ENCODE measurements around the gene PRR12. TPM values are rescaled to one million over a fixed set of nuclear protein-coding genes. Genes with fewer than 3 reads are reported as not detected.

PRR12 gene
- total and polyA plus RNA-seq, 3 donors from 2014 or later, result 15.7 to 33.1 (median 32.8) TPM

GRCh38 chr19:49595819-49596404, 4.9 kb downstream of the PRR12 start:
- Histone ChIP-seq H3K4me3 (no peak overlapping the region), H3K9me3 (no peaks in the 10 kb centered on the region), H3K27me3 (no peaks in the 10 kb centered on the region), H3K4me1 (peaks cover 18% of the 10 kb centered on the region), H3K36me3 (ENCODE audit: low read depth, missing control alignments) (no peaks in the 10 kb centered on the region), H3K27ac (no peak overlapping the region)
- TF ChIP-seq POLR2A (IDR thresholded peaks at IDR 0.05), result no peak
- TF ChIP-seq CTCF (IDR thresholded peaks at IDR 0.05), result no peak
- intact Hi-C loops (cut with DNase I; ENCODE audit: low total_unique reads), result no loop called here
- no peak for DNase-seq
- WGBS, 2 donors, result 87 to 90% methylated on average over 10 to 32 of the region's 32 CpGs

GRCh38 chr19:49596407-49596806, 5.4 kb downstream of the PRR12 start:
- DNase-seq, result no peak
- 88% methylated on average over 15 of the region's 15 CpGs; no CpG with 5 or more reads in 1 of the 2 donors for WGBS, 2 donors
- Histone ChIP-seq H3K27me3 (no peaks in the 10 kb centered on the region), H3K36me3 (ENCODE audit: low read depth, missing control alignments) (no peaks in the 10 kb centered on the region), H3K4me3 (peak overlapping the region in 1 of 2 donors; percentile 55), H3K27ac (no peak overlapping the region), H3K4me1 (peaks cover 18% of the 10 kb centered on the region), H3K9me3 (no peaks in the 10 kb centered on the region)
- no peak for TF ChIP-seq CTCF (IDR thresholded peaks at IDR 0.05)
- no peak for TF ChIP-seq POLR2A (IDR thresholded peaks at IDR 0.05)
- intact Hi-C loops (cut with DNase I; ENCODE audit: low total_unique reads), result no loop called here

- DNase-seq, result no peak
- H3K9me3 ChIP-seq, result no peaks in the 10 kb centered on the region
- 40 to 79% methylated on average over 3 to 65 of the region's 65 CpGs for WGBS, 2 donors
- peak overlapping the region; percentile 7 to 20 for H3K27ac ChIP-seq
- peaks cover 18% of the 10 kb centered on the region for H3K4me1 ChIP-seq
- H3K36me3 ChIP-seq (ENCODE audit: low read depth, missing control alignments), result no peaks in the 10 kb centered on the region
- peak overlapping the region; percentile 19 to 55 for H3K4me3 ChIP-seq
- H3K27me3 ChIP-seq, result no peaks in the 10 kb centered on the region
- TF ChIP-seq CTCF (IDR thresholded peaks at IDR 0.05), result no peak
- no peak for TF ChIP-seq POLR2A (IDR thresholded peaks at IDR 0.05)
- intact Hi-C loops (cut with DNase I; ENCODE audit: low total_unique reads), result no loop called here
Observed at GRCh38 chr19:49596954-49597702, 6.1 kb downstream of the PRR12 start.

- Histone ChIP-seq H3K36me3 (ENCODE audit: low read depth, missing control alignments) (no peaks in the 10 kb centered on the region), H3K4me1 (peaks cover 13% of the 10 kb centered on the region), H3K27ac (peak overlapping the region; percentile 7 to 20), H3K4me3 (peak overlapping the region; percentile 19 to 55), H3K27me3 (no peaks in the 10 kb centered on the region), H3K9me3 (no peaks in the 10 kb centered on the region)
- no peak for DNase-seq
- no peak for TF ChIP-seq POLR2A (IDR thresholded peaks at IDR 0.05)
- no peak for TF ChIP-seq CTCF (IDR thresholded peaks at IDR 0.05)
- intact Hi-C loops (cut with DNase I; ENCODE audit: low total_unique reads), result no loop called here
- WGBS, 2 donors, result 60 to 66% methylated on average over 11 to 25 of the region's 29 CpGs
Observed at GRCh38 chr19:49597703-49597974, 6.7 kb downstream of the PRR12 start.
